ENCODE data around the gene SLC22A12.

SLC22A12 gene

DNA sequence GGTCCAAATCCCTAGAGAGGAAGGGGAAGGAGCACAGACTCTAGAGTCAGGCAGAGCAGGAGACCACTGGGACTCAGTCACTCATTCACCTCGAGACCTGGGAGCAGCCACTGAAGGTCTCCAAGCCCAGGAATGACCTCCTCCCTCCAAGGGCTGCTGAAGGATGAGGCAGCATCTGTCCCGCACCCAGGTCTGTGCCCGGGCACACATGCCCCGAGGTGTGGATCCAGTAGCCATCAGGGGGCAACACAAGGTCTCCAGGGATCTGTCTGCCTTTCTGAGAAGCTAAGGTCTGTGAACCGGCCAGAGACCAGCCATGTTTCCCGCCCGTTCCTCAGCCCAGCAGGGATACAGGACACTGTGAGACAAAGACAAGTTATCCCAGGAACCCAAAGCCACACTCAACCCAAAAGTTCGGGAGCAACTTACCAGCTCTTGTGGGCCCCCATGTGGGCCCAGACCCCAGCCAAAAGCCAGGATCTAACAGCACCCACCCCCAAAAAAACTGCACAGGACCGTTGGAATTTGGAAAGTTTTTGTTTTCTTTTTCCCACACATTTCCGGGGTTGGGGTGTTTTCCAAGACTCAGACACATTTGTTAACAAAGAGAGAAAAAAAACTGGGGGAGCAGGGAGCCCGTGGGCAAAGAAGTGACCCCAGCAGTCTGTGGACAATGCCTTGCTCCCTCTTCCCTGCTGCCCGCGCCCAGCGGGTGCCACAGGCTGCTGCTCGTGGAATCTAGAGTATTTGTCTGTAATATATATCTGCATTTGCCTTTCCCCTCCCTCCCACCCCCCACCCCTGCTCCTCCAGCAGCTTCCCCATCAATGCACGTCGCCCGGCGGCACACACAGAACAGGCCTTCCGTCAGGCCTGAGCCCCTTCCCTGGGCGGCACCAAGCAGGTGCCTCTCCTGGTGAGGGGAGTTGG is 14.9 kb downstream of the SLC22A12 start:
- DNase-seq, result no peak

DNA sequence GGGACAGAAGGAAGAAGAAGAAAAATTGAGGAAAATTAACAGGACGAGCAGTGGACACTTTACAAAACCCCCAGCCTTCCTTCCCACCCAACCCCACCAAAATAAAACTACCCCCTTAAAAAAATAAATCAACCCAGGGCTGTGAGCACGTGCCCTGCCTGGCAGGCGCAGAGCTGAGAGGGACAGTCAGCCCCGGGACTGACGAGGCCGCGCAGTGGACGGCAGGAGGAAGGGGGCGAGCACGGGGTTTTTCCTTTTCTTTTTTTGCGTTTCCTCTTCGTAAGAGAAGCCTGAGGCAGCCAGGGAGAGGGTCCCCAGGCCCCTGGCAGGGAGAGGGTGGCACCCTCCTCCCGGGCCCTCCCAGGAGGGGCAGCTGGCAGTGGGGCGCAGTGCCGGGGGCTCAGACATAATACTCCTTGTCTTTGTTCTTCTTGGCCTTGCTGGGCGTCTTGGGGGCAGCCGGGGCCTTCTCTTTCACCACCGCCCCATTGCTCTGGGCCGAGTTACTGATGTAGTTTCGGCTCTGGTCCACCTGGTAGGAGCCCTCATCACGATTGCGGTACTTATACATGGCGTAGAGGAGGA is 15.9 kb downstream of the SLC22A12 start:
- no peak for DNase-seq

DNA sequence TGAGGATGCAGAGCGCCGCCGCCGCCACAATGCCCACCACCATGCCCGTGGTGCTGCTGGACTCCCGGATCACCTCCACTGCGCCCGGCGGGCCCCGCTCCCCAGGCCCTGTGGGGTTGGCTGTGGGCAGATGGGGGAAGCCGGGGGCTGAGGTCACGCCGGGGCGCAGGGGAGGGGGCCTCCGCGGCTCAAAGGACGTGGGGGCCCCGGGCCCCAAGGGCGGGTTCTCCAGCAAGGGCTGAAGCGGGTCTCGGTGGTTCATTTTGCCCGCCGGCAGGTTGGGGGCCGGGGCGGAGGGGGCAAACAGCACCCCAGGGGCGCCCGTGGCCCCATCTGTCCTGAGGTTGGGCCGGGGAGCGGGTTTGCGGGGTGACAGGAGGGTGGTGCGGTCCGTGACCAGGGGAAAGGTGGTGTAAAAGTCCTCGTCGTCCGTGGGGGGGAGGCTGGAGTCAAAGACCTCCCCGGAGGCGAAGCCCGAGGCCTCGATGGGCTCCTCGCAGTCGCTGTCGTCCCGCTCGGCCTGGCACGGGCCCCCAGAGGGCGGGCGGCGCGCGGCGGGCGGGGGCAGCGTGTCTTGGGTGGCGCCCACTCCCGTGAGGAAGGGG is 16.5 kb downstream of the SLC22A12 start:
- no peak for DNase-seq

DNA sequence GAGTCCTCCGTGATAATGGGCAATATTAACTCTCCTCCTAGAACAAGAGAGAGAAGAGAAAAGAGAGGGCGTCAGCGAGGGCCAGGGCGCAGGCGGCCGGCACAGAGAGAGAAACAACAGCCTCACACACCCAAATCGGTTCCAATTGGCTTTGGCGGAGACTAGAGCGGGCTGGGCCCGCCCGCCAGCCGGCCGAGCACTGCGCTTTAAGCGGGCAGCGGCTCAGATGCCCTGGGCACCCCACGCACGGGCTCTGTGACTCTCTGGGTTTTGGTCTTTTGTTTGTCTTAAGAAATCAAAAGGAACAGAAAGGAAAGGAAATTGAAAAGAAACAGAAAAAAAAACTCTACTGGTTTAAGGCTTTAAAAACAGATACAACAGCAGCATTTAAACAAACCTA is 17.0 kb downstream of the SLC22A12 start:
- no peak for DNase-seq

DNA sequence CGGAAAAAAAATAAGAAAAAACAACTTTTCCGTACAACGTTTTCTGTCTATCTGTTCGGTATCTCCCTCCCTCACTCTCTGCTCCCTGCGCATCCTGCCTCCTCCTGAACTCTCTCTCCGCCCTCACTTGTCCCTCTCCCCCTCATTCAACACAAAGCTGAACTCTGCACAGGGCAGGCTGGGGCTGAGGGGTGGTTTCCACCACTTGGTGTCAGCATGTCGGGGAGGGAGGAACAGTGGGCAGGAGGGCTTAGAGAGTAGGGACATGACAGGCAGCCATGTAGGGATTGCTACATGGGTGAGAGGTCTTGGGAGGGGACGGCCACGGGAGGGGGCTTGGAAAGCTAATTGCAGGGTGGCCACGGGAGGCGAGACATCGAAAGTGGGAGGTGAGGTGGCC is 17.6 kb downstream of the SLC22A12 start:
- no peak for DNase-seq

DNA sequence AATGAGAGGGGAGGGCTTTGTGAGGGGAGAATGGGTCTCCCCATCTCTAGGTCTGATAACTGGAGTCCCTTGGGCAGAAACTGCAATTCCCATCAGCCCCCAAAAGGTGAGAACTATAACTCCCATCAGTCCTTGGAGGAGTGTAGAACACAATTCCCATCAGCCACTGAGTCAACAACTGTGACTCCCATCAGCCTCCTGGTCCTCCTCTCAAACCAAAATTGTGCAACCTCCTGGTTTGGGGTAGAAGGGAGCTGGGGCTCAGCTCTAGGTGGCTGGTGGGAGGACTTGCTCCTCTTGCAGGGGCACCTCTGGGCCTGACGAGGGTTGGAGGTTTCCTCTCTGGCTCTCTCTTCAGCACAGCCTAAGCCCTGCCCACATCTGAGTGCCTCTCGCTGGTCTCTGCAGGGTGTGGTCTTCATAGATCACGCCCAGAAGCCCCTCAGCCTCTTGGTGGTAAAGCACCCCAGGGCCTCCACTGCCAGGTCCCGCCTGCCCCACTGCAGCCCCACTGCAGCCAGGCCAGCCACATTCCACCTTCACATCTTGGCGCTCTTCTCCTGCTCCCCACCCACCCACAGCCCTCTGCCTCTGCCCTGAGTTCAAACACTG is 18.5 kb downstream of the SLC22A12 start:
- no peak for DNase-seq

DNA sequence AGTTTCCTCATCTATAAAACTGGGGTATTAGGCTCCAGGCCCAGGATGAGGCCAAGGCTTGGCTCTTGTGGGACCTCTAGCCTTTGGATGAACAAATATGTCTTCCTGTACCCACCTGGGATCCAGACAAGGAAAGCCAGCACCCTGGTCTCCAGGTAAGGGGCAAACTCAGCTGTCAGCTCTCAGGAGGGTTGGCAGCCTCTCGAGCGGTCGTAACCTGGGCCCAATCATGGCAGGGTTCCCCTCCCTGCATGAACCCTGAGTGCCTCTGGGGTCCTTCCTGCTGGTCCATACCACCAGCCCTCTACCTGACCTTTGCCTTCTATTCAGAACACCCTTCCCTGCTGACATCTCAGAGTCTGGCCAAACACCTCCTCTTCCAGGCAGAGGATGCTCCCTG is 19.6 kb downstream of the SLC22A12 start:
- DNase-seq, result no peak

DNA sequence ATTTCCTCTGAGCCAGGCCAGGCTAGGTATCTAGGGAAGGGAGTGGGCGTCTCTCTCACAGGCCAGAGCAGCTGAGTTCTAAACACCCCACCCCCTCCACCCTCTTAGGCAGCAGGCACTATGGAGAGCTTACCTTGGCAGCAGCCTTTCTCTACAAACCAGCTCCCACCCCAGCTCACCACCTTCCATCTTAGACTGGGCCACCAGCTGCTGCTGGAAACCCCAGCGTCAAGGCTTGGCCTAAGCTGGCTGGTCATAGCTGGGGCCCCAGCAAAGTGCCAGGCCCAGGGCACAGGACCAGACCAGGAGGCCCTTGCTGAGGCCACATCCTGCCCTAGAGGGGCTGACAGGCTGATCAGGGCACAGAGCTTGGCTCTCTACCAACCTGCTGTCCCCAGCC is 20.2 kb downstream of the SLC22A12 start:
- no peak for DNase-seq

DNA sequence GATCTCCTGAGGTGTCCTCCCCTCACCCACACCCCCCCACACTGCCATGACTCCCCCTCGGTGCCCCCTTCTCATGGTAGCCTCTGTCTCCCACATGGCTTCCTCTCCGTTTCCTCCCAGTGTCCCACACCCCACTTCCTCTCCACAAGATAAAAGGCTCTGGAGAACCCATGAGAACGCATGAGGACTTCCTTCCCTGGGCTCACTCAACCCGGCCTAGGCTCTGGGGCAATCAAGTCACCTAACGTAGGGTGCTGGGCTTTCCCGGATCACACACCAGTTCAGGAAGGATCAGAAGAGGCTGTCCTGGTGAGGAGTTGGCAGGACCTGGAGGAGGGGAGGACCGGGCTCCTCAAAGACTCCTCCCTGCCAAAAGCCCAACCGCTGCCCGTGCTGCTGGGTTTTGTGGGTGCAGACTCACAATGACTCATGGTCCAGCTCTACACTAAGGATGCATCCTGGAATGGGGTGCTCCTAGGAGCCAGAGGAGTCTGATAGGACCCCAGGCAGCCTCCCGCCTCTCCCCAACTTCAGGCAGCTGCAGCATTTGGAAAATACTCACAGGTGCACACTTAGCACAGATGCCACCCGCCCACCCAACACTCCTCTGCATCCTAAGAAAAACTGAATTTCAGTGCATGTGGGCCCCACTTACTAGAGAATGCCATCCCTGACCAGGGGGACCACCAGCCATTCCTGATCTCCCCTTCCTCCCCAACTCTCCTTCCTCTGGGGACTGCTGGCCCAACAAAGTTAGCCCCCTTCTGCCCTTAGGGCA is 21.0 kb downstream of the SLC22A12 start:
- no peak for DNase-seq

DNA sequence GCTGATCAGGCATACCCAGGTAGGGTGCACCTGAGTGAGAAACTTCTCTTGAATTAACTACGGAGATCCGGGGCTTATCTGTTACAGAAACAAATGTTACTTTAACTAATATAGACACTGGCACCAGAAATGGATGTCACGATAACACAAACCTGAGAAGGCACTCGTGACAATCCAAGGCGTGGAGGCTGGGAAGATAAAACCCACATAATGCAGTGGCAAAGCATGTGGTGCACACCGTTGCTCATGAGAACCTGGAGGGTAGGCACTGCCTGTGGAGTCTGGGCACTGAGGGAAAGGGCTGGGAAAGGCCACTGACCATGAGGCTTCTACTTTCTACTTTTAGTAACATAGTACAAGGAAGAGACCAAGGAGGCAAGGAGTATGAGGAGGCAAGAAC is 22.6 kb downstream of the SLC22A12 start:
- DNase-seq, result no peak

DNA sequence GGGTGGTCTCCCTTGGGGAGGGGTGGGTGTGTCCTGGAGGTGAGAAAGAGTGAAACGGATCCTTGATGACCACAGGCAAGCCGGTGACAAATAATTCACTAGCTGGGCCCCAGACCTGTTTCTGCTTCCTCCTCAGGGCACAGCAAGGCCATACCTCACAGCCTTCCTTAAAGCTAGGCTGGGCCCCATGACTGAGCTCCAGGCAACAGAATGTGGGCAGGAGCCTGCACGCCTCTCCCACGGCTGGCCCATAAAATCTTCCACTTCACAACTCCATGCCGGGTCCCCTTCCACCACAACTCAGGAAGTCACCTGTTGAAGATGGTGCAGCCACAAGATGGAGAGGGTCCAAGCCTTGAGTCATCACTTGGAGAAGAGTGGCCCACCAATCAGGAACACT is 23.9 kb downstream of the SLC22A12 start:
- no peak for DNase-seq

DNA sequence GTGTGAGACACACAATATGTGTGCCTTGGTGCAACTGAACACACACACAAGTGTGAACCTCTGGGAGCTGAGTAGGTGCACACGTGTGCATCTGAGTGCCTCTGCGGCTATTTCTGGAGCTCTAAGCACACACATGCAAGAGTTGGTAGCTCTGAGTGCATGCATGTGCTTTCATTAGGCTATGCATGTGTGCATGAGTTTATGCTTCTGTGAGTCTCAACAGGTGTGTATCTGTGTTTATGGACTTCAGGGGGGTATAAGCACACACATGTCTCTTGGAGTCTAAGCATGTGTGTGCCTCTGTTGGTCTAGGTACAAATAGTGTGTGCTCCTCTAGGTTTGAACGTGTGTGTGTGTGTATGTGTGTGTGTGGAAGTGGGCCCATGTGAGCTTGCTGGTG is 25.8 kb downstream of the SLC22A12 start:
- DNase-seq, result no peak

DNA sequence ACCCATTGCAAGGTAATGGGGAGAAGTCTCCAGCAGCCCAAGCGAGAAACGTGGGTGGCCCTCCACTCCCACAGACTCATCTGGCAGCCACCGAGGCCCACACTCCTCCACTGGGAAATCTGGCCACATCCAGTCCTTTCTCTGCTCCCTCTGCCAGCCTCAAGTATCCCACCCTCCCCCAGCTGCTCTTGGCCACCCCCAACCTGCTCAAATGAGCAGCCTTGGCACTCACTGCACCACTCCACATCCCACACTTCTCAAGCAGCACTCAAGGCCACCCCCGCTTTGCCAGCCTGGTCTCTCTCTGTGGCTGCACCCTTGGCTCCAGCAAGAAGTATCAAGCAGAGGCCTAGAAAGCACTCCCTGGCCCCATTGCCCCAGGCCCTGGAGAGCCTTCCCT is 28.2 kb downstream of the SLC22A12 start:
- DNase-seq, result no peak

DNA sequence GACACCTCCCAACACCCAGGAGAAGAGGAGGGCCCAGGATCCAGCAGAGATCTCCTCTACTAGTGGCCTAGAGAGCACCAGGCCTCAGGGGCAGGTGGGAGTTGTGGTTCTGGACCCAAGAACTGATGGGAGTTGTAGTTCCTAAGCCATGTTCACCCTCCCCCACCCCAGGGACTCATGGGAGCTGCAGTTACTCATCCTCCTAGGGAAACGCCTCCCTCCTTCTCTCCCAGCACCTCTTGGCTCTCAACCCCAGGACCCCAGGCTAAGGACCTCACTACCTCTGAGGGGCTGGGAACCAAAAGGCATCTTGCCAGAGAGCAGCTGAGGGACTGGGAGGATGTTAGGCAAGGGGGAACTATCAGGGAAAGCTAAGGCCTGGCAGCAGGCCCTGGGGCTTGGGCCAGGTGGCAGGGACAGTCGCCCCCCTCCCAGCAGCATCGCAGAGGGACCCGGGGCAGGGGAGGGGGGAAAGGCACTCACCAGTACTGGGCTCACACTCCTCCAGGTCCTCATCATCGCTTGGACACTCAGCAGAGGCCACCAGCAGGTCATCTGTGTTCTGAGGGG is 28.9 kb downstream of the SLC22A12 start:
- no peak for DNase-seq

DNA sequence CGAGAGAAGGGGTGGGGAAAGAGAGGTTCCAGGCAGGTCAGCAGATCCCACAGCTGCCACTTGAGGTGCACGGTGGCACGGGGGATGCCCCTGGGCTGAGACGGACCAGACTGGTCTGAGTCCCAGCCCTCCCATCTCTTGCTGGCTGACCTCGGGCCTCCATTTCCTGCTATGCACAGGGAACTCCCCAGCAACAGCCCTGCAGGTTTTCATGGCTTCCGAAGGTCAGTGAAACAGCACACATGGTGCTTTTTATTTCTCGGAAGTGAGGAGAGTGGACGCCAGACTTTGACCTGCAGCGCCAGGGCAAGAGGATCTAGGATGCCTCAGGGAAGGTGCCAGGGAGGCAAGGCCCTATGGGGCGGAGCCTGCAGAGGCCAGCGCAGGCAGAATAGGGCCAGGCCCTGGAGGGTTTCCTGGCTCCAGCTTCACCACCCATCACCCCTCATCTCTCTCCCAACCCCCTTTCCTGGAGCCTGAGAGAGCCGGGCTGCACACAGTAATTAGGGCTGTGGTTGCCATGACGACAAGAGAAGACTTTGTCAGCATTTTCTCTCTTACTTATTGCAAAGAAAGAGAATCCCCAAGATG is 29.5 kb downstream of the SLC22A12 start:
- no peak for DNase-seq

DNA sequence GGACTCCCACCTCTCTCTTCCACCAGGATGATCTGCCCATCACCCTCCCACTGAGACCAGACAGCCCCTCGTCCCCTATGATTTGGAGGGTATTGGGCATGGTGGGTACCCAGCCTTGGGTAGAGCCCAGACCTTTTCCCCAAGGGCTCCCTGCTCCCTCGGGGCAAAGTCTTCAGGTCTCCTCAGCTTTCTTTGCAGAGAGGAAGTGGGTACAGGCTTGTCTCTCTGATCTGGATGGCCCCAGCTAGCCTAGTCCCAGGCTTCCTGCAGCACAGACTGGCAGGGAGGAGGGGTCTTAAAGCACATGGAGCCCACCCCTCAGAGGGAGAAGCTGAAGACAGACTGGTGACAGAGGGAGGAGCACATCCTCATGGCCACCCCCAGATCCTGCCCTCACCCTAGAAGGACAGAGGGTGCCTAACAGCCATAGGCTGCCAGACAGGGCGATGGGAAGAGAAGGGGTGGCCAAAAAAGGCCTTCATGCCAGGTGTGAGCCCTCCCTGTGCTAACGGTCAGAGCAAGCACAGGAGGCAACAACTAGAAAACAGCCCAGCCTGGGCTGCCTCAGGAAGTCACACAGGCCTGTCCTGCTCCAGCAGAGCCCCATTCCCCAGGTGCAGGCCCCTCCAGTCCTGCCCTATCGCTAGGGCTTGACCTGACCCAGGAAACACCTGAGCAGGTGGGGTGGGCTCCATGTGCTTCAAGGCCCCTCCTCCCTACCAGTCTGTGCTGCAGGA is 30.4 kb downstream of the SLC22A12 start:
- no peak for DNase-seq

DNA sequence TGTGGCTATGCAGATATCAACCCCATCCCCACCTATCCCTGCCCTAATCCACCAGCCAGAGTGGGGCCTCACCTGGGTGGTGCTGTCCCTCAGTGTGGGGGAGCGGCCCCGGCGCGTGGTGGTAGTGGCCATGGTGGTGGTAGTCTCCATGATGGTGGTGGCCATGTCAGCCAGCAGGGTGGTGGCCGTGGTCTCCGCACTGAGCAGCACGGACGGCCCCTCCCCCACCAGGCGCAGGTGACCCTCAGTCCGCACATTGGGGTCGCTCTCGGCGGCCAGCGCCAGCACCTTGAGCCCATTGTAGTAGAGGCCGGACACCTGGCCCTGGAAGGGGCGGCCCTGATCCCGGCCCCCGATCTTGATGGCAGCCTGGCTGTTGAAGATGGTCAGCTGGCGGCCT is 31.7 kb downstream of the SLC22A12 start:
- no peak for DNase-seq

DNA sequence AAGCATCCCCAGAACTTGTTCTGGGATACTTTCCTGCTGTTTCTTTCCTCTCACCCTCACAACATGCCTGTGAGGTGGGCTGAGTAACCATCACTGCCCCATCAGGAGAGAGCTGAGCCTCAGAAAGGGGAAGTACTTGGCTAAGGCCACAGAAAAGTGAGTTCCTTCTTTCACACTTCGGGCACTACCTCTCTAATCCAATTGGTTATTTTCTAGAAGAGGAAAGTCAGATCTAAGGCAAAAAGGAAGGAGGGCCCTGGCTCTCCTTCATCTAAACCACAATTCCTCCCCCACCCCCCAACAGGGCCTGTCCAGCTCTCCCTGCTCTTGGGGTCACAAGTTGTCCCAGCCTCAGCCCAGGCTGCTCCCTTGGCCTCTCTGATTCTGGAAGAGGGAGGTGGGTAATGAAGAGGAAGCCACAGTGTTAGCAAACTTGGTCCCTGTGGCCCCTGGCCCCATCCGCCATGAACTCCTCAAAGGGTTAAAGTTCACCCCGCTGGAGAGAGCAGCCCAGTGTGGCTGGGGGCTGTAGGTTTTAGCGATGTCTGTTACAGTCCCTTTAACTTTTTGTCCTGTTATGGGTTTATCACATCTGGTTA is 34.0 kb downstream of the SLC22A12 start:
- no peak for DNase-seq

DNA sequence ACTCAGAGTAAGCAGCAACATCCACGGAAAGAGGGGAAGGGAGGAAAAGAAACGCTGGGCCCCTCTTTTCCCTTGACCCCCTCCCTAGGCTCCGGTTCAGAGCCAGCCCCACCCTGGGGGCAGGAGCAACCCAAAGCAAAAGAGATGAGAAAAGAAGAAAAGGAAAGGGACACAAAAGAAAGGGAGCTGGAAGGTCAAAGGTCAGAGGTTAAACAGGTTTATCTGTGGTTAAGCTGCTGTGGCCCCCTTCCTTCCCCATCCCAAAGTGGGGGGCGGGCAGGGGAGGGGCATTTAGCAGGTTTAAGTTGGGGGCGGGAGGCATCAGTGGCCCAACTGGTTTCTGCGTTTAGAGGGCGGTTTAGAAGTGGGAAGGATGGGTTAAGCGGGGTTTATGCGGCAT is 35.6 kb downstream of the SLC22A12 start:
- DNase-seq, result no peak

DNA sequence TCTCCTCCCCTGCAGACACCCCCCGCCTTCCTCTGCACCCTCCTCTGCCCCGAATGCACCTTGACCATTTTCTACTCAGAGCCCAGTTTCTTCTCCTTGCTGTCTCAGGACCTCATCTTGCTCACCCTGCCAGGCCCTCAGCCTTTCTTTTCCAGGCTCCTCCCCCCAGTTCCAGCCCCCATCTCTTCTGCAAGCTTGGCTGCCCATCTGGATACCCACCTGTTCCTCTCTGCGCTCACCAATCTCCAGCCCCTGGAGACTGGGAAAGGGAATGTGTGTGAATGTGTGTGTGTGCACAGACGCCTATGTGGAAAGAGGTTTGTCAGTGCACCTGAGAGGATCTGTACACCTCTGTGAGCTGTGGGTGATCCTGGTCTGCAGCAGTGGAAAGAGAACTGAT is 36.4 kb downstream of the SLC22A12 start:
- DNase-seq, result no peak

DNA sequence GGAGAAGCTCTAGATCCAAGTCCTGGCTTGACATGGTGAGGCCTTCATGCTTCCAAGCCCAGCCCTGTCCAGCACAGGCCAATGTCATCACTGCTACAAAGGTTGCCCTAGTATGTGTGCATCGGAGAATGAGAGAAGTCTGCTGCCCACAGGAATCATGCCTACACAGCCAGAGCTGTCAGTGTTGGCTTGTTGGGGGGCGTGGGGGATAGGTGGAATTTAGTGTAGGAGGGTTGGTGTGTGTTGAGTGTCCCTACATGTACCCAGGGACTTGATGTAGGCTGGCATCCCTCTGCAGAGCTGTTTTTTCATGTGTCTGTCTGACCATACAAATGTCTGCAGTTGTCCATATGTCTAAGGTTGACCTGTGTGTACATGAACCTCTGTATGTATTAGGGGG is 37.6 kb downstream of the SLC22A12 start:
- DNase-seq, result no peak
